A172 (cell line): Measurements from ENCODE around the gene PSME2. TPM values are rescaled to one million over a fixed set of nuclear protein-coding genes. Genes with fewer than 3 reads are reported as not detected.

Experiments used
- DNase-seq: peaks from one replicate; pipeline ENCODE4 v3.0.0-alpha.2; 2015; ENCODE audit warnings: low spot score
- total RNA-seq: library from RNA; depleted of rRNA; stranded (reverse); fragments of >200 nt; shearing (Covaris generic); gene quantifications from 2 replicates; pipeline ENCODE4 v1.2.3, GENCODE V29; 2014

Gene PSME2
- total RNA-seq, 1 experiment from 2014 or later = 126 TPM

- DNase-seq = peak; percentile 64
Measured at GRCh38 chr14:24135834-24136683, 10.4 kb downstream of the PSME2 start, which contains the start of gene PSME1. Gene PSME1, plus strand, starts transcription at chr14:24136194. Its CDS starts 69 bp downstream, at chr14:24136263.

GRCh38 chr14:24135584-24135833 lies 10.9 kb downstream of the PSME2 start:
- no peak for DNase-seq

GRCh38 chr14:24133735-24134134 lies 12.7 kb downstream of the PSME2 start:
- DNase-seq = no peak

- no peak for DNase-seq
Measured at GRCh38 chr14:24132976-24133375, 13.4 kb downstream of the PSME2 start.

- DNase-seq = no peak
Measured at GRCh38 chr14:24132061-24132685, 14.2 kb downstream of the PSME2 start.

- no peak for DNase-seq
Measured at GRCh38 chr14:24131549-24131966, 14.9 kb downstream of the PSME2 start.

GRCh38 chr14:24130717-24131548 lies 15.5 kb downstream of the PSME2 start:
- DNase-seq = no peak

GRCh38 chr14:24130380-24130716 lies 16.1 kb downstream of the PSME2 start, which contains the start of gene FITM1:
Gene FITM1, plus strand, starts transcription at chr14:24130659. Its CDS starts 905 bp downstream, at chr14:24131564.
- DNase-seq = no peak

- DNase-seq = no peak
Measured at GRCh38 chr14:24129410-24129998, 16.9 kb downstream of the PSME2 start.

- DNase-seq = no peak
Measured at GRCh38 chr14:24127673-24128072, 18.7 kb downstream of the PSME2 start.

- DNase-seq = no peak
Measured at GRCh38 chr14:24126939-24127338, 19.5 kb downstream of the PSME2 start.

GRCh38 chr14:24123424-24124417 lies 22.7 kb downstream of the PSME2 start:
- DNase-seq = no peak

GRCh38 chr14:24122898-24123297 lies 23.5 kb downstream of the PSME2 start:
- DNase-seq = no peak

GRCh38 chr14:24122416-24122815 lies 24.0 kb downstream of the PSME2 start:
- no peak for DNase-seq

GRCh38 chr14:24121210-24121609 lies 25.2 kb downstream of the PSME2 start:
- no peak for DNase-seq

- DNase-seq = no peak
Measured at GRCh38 chr14:24119691-24120090, 26.7 kb downstream of the PSME2 start.

GRCh38 chr14:24117179-24117578 lies 29.2 kb downstream of the PSME2 start:
- no peak for DNase-seq

- no peak for DNase-seq
Measured at GRCh38 chr14:24116128-24116814, 30.1 kb downstream of the PSME2 start.

GRCh38 chr14:24115422-24116127 lies 30.8 kb downstream of the PSME2 start:
- DNase-seq = no peak
